ENCODE results near the gene PLPPR1.
"Not testable (repeated sequence)": the region's sequence is repeated elsewhere in the genome, so short reads cannot be mapped to it uniquely, and the experiment has no call there.

PLPPR1 gene

GRCh38 chr9:101225271-101225670 is 196.7 kb downstream of the PLPPR1 start:
- no peak for DNase-seq

- DNase-seq = no peak
Observed at GRCh38 chr9:101226161-101226560, 197.6 kb downstream of the PLPPR1 start.

GRCh38 chr9:101226803-101227202 is 198.3 kb downstream of the PLPPR1 start:
- no peak for DNase-seq

GRCh38 chr9:101229606-101230005 is 201.1 kb downstream of the PLPPR1 start:
- DNase-seq = no peak

- DNase-seq = no peak
Observed at GRCh38 chr9:101232405-101232977, 204.0 kb downstream of the PLPPR1 start.

GRCh38 chr9:101235105-101235866 is 206.8 kb downstream of the PLPPR1 start:
- DNase-seq = no peak

- no peak for DNase-seq
Observed at GRCh38 chr9:101242651-101243050, 214.1 kb downstream of the PLPPR1 start.

GRCh38 chr9:101246691-101247090 is 218.2 kb downstream of the PLPPR1 start:
- no peak for DNase-seq

- no peak for DNase-seq
Observed at GRCh38 chr9:101247297-101247696, 218.8 kb downstream of the PLPPR1 start.

- no peak for DNase-seq
Observed at GRCh38 chr9:101254733-101255433, 226.4 kb downstream of the PLPPR1 start.

- DNase-seq = no peak
Observed at GRCh38 chr9:101264727-101265126, 236.2 kb downstream of the PLPPR1 start.

- no peak for DNase-seq
Observed at GRCh38 chr9:101265261-101265660, 236.7 kb downstream of the PLPPR1 start.

- DNase-seq = no peak
Observed at GRCh38 chr9:101268426-101268825, 239.9 kb downstream of the PLPPR1 start.

GRCh38 chr9:101269591-101270283 is 241.2 kb downstream of the PLPPR1 start:
- DNase-seq = no peak

GRCh38 chr9:101270302-101270701 is 241.8 kb downstream of the PLPPR1 start:
- no peak for DNase-seq

GRCh38 chr9:101271102-101271501 is 242.6 kb downstream of the PLPPR1 start:
- no peak for DNase-seq

GRCh38 chr9:101274971-101275768 is 246.6 kb downstream of the PLPPR1 start:
- no peak for DNase-seq

GRCh38 chr9:101275769-101276250 is 247.3 kb downstream of the PLPPR1 start:
- no peak for DNase-seq

- DNase-seq = not testable (repeated sequence)
Observed at GRCh38 chr9:101291043-101291442, 262.5 kb downstream of the PLPPR1 start.

- DNase-seq = no peak
Observed at GRCh38 chr9:101299901-101300300, 271.4 kb downstream of the PLPPR1 start.

- DNase-seq = no peak
Observed at GRCh38 chr9:101307051-101307450, 278.5 kb downstream of the PLPPR1 start.

- DNase-seq = no peak
Observed at GRCh38 chr9:101307524-101308213, 279.1 kb downstream of the PLPPR1 start.
